HG02763 (cell line): Measurements from ENCODE around the gene MGAT5.
A peak's percentile ranks its signal among the peaks of the same experiment; 100 is the strongest.

Source experiments
- ATAC-seq: cut with Tn5 transposase; IDR thresholded peaks from one replicate; pipeline ENCODE4 v1.9.1; 2021; ENCODE audit warnings: mild to moderate bottlenecking, moderate library complexity; ENCODE audit not compliant: unreplicated experiment

The MGAT5 gene

DNA sequence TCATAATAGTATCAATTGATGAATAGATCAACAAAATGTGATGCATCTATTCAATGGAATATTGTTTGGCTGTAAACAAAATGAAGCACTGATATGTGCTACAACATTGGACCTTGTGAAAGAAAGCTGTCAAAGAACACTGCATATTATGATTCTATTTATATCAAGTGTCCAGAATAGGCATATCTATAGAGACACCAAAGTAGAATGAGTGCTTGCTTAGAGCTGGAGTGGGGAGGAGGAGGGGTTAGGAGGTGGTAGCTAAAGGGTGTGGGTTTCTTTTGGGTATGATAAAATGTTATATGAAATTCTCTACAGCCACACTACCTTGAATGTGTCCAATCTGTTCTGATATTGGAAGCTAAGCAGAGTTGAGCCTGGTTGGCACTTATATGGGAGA lies 23.0 kb upstream of the MGAT5 start:
- no peak for ATAC-seq

GRCh38 chr2:134231301-134231964 lies 22.4 kb upstream of the MGAT5 start:
- ATAC-seq = no peak

GRCh38 chr2:134231965-134232340 lies 21.9 kb upstream of the MGAT5 start:
- no peak for ATAC-seq

GRCh38 chr2:134232461-134232860 lies 21.4 kb upstream of the MGAT5 start:
- no peak for ATAC-seq

DNA sequence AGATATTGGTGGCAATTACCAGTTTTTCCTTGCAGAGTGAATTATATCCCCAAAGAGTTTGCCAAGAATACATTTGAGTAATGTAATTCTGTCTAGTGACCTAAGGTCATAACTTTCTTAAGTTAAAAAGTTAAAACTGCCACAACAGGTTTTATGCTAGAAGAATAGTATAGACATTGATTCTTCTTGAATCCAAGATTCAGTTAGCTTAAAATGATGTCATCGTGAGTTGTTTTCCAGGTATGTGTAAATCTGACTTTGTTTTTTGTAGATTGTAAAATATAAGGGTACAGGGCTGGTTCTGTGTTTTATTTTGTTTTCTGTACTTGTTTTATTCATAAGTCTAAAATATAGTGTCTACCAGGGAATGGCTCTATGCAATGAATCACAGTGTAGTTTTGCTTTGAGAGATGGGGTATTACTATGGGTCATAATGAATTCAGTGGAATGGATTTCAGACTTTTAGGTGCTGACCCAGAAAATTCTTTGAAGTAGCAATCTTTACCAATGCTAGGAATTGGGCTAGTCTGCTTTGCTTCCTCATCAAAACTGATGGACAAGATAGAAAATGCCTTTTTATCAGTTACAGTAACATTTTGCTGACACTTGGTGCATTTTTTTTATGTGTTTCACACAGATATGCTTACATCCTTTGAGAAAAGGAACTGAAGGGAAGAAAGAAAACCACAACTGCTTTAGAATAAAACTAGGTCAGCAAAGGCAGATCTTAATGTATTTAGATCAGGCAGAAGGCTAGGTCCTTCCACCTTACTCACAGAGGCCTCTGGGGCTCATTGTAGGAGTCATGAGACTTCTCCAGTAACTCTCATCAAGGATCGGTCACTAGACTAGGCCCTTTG lies 20.8 kb upstream of the MGAT5 start:
- ATAC-seq = peak; percentile 28

DNA sequence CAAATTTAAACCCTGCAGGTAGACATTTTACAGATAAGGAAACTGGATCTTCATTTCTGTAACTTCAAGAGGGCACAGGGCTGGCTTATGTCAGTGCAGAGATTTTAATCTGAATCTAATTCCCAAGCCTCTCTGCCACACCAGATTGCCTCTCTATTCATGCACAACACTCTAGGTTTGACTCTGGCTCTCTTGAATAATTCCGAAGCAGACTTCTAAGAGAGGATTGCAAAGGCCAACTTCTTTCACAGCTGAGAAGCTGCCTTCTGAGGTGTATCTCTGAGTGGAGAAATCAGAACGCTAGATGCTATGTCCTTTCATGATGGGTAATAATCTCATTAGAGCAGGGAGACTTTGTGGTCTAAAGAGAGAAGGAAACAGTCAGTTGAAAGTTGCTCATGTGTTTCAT lies 20.1 kb upstream of the MGAT5 start:
- ATAC-seq = peak; percentile 38

DNA sequence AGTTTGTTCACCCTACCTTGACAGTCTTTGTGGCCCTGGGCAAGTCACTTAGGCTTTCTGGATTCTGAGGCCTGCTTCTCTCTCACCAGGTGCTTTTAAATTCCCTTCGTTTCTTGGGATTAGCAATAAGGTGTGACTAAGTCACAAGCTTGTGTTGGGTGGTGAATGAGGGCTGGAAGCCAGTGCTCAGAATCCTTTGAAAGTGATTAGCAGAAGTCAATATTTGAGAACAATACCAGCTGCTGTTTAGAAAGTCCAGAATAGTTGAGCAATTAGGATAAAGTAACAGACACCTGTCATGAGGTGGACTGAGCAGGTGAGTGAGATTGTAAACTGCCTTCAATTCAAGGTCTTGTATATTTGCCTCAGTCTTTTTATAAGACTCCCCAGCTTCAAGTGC lies 19.3 kb upstream of the MGAT5 start:
- no peak for ATAC-seq

DNA sequence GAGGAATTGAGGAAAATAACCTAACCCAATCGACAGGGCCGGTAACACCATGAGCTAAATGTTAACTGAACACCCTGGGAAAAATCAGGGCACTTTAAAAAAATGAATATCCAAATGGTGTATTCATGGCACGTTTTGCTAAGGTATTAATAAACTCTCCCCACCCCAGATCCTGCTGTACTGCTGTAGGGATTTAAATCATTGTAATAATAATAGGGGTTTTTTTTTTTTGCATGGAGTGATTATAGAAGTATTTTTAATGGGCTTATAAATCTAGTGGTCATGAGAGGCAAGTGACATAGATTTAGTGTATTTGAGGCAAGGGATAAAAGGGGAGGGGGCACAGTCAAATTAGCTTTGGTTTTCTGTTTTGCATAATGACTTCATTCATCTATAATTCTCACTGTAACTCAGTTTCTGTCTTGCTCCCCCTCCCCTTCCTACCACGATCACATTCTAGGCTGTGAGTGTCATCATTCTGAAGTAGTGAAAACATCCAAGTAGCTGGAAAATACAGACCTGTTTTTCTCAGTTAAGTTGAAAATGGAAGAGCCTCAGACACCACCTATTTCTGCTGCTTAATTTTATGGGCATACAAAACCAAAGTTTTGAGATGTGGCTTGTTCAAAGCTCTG lies 18.2 kb upstream of the MGAT5 start:
- no peak for ATAC-seq

GRCh38 chr2:134238371-134238770 lies 15.5 kb upstream of the MGAT5 start:
- ATAC-seq = no peak

- ATAC-seq = no peak
These were observed 13.8 kb upstream of the MGAT5 start for GRCh38 chr2:134240061-134240460.

DNA sequence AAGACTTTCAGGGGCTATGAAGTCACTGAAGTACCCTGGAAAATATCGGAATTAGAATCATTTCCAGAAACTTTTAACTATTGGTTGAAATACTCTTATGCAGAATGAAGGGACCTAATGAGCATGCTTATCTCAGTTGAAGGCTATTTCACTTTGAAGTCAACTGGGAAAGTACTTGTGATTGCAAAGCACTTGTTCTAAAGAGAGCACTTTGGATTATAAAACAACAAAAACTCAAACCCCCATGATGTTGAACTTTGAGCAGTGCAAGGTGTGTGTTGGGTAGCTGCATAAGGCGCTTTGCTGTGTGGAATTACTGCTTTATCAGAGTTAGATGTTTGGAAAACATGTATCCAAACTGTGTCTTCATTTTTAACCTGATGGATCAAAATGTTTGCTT lies 12.0 kb upstream of the MGAT5 start:
- ATAC-seq = no peak

GRCh38 chr2:134243244-134243643 lies 10.6 kb upstream of the MGAT5 start:
- ATAC-seq = no peak

GRCh38 chr2:134244086-134244485 lies 9.8 kb upstream of the MGAT5 start:
- no peak for ATAC-seq

DNA sequence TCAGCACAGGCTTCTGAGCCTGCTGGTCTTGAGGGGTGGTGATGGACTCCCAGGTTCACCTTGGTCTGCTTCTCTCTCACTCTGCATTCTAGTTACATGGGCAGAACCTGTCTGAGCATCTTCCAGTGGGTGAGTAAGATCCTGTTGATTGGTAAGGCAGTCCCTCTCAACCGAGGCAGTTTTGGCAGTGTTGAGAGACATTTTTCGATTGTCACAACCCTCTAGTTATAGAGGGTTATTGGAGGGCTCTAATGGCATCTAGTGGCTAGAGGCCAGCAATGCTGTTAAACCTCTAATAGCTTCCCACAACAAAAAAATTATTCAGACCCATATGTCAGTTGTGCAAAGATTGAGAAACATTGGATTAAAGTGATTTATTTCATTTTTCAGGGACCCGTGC lies 9.3 kb upstream of the MGAT5 start:
- no peak for ATAC-seq

- ATAC-seq = no peak
These were observed 8.4 kb upstream of the MGAT5 start for GRCh38 chr2:134245340-134245984.

- no peak for ATAC-seq
These were observed 7.6 kb upstream of the MGAT5 start for GRCh38 chr2:134246154-134246874.

GRCh38 chr2:134247679-134248078 lies 6.2 kb upstream of the MGAT5 start:
- peak; percentile 47 for ATAC-seq

DNA sequence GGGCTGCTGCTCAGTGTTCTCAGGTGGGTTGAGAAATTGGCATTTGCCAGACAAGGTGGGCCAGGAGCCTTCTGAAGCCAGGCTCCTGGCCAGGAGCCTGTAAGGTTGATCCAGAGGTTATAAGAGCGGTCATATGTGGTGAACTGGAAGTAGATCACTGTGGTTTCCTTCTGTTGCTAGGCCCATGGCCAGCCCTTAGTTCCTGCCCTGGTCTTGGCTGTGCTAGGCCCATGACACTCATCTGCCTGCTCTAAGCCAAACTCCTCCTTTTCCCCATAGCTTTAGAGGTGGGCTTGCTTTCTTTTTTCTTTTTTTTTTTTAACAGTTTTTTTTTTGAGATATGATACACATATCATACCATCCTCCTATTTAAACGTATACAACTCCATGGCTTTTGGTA lies 5.0 kb upstream of the MGAT5 start:
- no peak for ATAC-seq

GRCh38 chr2:134249755-134250154 lies 4.1 kb upstream of the MGAT5 start:
- ATAC-seq = no peak

DNA sequence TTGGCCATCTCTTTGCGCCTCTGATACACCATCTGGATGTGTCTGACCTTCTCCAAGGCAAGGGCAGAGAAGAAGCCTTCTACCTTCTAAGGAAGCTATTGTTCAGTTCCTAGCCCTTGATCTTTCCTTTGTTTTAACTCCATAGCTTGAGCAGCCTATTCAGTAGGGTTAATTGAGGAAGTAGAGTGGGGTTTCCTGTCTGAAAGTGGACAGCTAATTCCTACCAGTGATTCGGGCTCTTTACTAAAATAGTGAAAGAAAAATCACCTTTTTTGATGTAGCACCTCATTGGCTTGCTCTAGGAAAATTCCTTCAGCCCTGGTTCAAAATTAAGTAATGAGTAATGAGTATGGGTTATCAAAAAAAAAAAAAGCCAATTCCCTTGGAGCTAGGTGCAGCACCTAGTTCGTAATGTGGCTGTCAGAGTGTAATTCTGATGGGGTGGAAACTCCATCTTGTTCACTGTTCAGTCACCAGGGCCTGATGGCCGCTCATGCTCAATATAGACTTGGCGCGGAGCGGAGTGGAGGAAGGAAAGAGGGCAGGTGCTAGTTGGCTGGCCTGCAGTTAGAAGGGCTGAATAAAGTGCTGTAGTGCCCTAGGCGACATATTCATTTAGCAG lies 2.9 kb upstream of the MGAT5 start:
- ATAC-seq = no peak
